ENCODE results near the gene PTPRJ. TPM values are rescaled to one million over a fixed set of nuclear protein-coding genes. Genes with fewer than 3 reads are reported as not detected.

Gene PTPRJ
- total RNA-seq, 1 donor from 2014 or later, result 70.3 TPM

GRCh38 chr11:48095779-48096470 is 115.6 kb downstream of the PTPRJ start:
- no peak for DNase-seq (ENCODE audit: low spot score)
- intact Hi-C loops (cut with micrococcal nuclease), result loop anchor here (2.0 kb wide), 2 partner anchors 13 to 41 kb away; no protein-coding TSS in a partner anchor
- peaks cover 72% of the 10 kb centered on the region for H3K4me1 Mint-ChIP-seq (ENCODE audit: low read depth)
- H3K9me3 Mint-ChIP-seq, result no peaks in the 10 kb centered on the region
- peak overlapping the region; percentile 87 for H3K27ac Mint-ChIP-seq
- no peaks in the 10 kb centered on the region for H3K27me3 Mint-ChIP-seq (ENCODE audit: insufficient read depth)
- peak overlapping the region; percentile 15 for H3K4me3 Mint-ChIP-seq
- H3K36me3 Mint-ChIP-seq (ENCODE audit: low read depth), result peaks cover 24% of the 10 kb centered on the region

- H3K36me3 Mint-ChIP-seq (ENCODE audit: low read depth), result peaks cover 23% of the 10 kb centered on the region
- no peaks in the 10 kb centered on the region for H3K9me3 Mint-ChIP-seq
- peak overlapping the region; percentile 55 for H3K4me3 Mint-ChIP-seq
- intact Hi-C loops (cut with micrococcal nuclease), result loop anchor here (1.0 to 2.0 kb wide), 4 partner anchors 10 to 42 kb away; no protein-coding TSS in a partner anchor
- H3K27me3 Mint-ChIP-seq (ENCODE audit: insufficient read depth), result no peaks in the 10 kb centered on the region
- DNase-seq (ENCODE audit: low spot score), result no peak
- H3K27ac Mint-ChIP-seq, result peak overlapping the region; percentile 87
- peaks cover 70% of the 10 kb centered on the region for H3K4me1 Mint-ChIP-seq (ENCODE audit: low read depth)
These were observed 116.5 kb downstream of the PTPRJ start for GRCh38 chr11:48096588-48097525.

GRCh38 chr11:48098024-48098423 is 117.7 kb downstream of the PTPRJ start:
- no peak for DNase-seq (ENCODE audit: low spot score)
- Mint-ChIP-seq H3K36me3 (ENCODE audit: low read depth) (peaks cover 26% of the 10 kb centered on the region), H3K4me3 (no peak overlapping the region), H3K9me3 (no peaks in the 10 kb centered on the region), H3K27ac (peak overlapping the region; percentile 61), H3K4me1 (ENCODE audit: low read depth) (peaks cover 76% of the 10 kb centered on the region), H3K27me3 (ENCODE audit: insufficient read depth) (no peaks in the 10 kb centered on the region)
- intact Hi-C loops (cut with micrococcal nuclease), result no loop called here

- no peak overlapping the region for H3K4me3 Mint-ChIP-seq
These were observed 119.6 kb downstream of the PTPRJ start for GRCh38 chr11:48099916-48100446.

GRCh38 chr11:48101044-48101733 is 120.8 kb downstream of the PTPRJ start:
- no peak for DNase-seq (ENCODE audit: low spot score)
- Mint-ChIP-seq H3K27ac (no peak overlapping the region), H3K27me3 (ENCODE audit: insufficient read depth) (no peaks in the 10 kb centered on the region), H3K4me1 (ENCODE audit: low read depth) (peaks cover 74% of the 10 kb centered on the region), H3K36me3 (ENCODE audit: low read depth) (peaks cover 28% of the 10 kb centered on the region), H3K4me3 (no peak overlapping the region), H3K9me3 (no peaks in the 10 kb centered on the region)
- intact Hi-C loops (cut with micrococcal nuclease), result no loop called here

More at GRCh38 chr11:48099916-48100446, 119.6 kb downstream of the PTPRJ start:
- intact Hi-C loops (cut with micrococcal nuclease), result no loop called here
- peaks cover 71% of the 10 kb centered on the region for H3K4me1 Mint-ChIP-seq (ENCODE audit: low read depth)
- no peaks in the 10 kb centered on the region for H3K27me3 Mint-ChIP-seq (ENCODE audit: insufficient read depth)
- peaks cover 28% of the 10 kb centered on the region for H3K36me3 Mint-ChIP-seq (ENCODE audit: low read depth)
- H3K9me3 Mint-ChIP-seq, result no peaks in the 10 kb centered on the region
- DNase-seq (ENCODE audit: low spot score), result no peak
- H3K27ac Mint-ChIP-seq, result peak overlapping the region; percentile 56

GRCh38 chr11:48101958-48102357 is 121.6 kb downstream of the PTPRJ start:
- Mint-ChIP-seq H3K27ac (peak overlapping the region; percentile 72), H3K9me3 (no peaks in the 10 kb centered on the region), H3K4me3 (no peak overlapping the region), H3K36me3 (ENCODE audit: low read depth) (peaks cover 23% of the 10 kb centered on the region), H3K27me3 (ENCODE audit: insufficient read depth) (no peaks in the 10 kb centered on the region), H3K4me1 (ENCODE audit: low read depth) (peaks cover 74% of the 10 kb centered on the region)
- no peak for DNase-seq (ENCODE audit: low spot score)
- intact Hi-C loops (cut with micrococcal nuclease), result no loop called here

GRCh38 chr11:48103621-48104567 is 123.5 kb downstream of the PTPRJ start:
- no peak overlapping the region for H3K4me3 Mint-ChIP-seq
- intact Hi-C loops (cut with micrococcal nuclease), result no loop called here
- H3K9me3 Mint-ChIP-seq, result no peaks in the 10 kb centered on the region
- H3K27me3 Mint-ChIP-seq (ENCODE audit: insufficient read depth), result no peaks in the 10 kb centered on the region
- peak overlapping the region; percentile 95 for H3K27ac Mint-ChIP-seq
- peaks cover 18% of the 10 kb centered on the region for H3K36me3 Mint-ChIP-seq (ENCODE audit: low read depth)
- no peak for DNase-seq (ENCODE audit: low spot score)
- H3K4me1 Mint-ChIP-seq (ENCODE audit: low read depth), result peaks cover 81% of the 10 kb centered on the region

GRCh38 chr11:48104568-48104924 is 124.2 kb downstream of the PTPRJ start:
- DNase-seq (ENCODE audit: low spot score), result no peak
- no peak overlapping the region for H3K4me3 Mint-ChIP-seq
- peaks cover 81% of the 10 kb centered on the region for H3K4me1 Mint-ChIP-seq (ENCODE audit: low read depth)
- H3K36me3 Mint-ChIP-seq (ENCODE audit: low read depth), result peaks cover 15% of the 10 kb centered on the region
- H3K27me3 Mint-ChIP-seq (ENCODE audit: insufficient read depth), result no peaks in the 10 kb centered on the region
- no peak overlapping the region for H3K27ac Mint-ChIP-seq
- intact Hi-C loops (cut with micrococcal nuclease), result no loop called here
- H3K9me3 Mint-ChIP-seq, result no peaks in the 10 kb centered on the region

GRCh38 chr11:48105096-48105990 is 125.0 kb downstream of the PTPRJ start:
- peaks cover 14% of the 10 kb centered on the region for H3K36me3 Mint-ChIP-seq (ENCODE audit: low read depth)
- H3K4me3 Mint-ChIP-seq, result no peak overlapping the region
- no peak for DNase-seq (ENCODE audit: low spot score)
- peaks cover 84% of the 10 kb centered on the region for H3K4me1 Mint-ChIP-seq (ENCODE audit: low read depth)
- H3K9me3 Mint-ChIP-seq, result no peaks in the 10 kb centered on the region
- no peaks in the 10 kb centered on the region for H3K27me3 Mint-ChIP-seq (ENCODE audit: insufficient read depth)
- intact Hi-C loops (cut with micrococcal nuclease), result no loop called here
- no peak overlapping the region for H3K27ac Mint-ChIP-seq

GRCh38 chr11:48106166-48106565 is 125.8 kb downstream of the PTPRJ start:
- H3K4me3 Mint-ChIP-seq, result peak overlapping the region; percentile 35
- peaks cover 83% of the 10 kb centered on the region for H3K4me1 Mint-ChIP-seq (ENCODE audit: low read depth)
- no peak for DNase-seq (ENCODE audit: low spot score)
- intact Hi-C loops (cut with micrococcal nuclease), result loop anchor here (2.0 kb wide), 1 partner anchor 25 kb away; no protein-coding TSS in a partner anchor
- no peaks in the 10 kb centered on the region for H3K9me3 Mint-ChIP-seq
- no peaks in the 10 kb centered on the region for H3K27me3 Mint-ChIP-seq (ENCODE audit: insufficient read depth)
- peak overlapping the region; percentile 81 for H3K27ac Mint-ChIP-seq
- H3K36me3 Mint-ChIP-seq (ENCODE audit: low read depth), result peaks cover 15% of the 10 kb centered on the region

GRCh38 chr11:48107188-48107704 is 126.9 kb downstream of the PTPRJ start:
- H3K4me3 Mint-ChIP-seq, result peak overlapping the region; percentile 53
- peak overlapping the region; percentile 72 for H3K27ac Mint-ChIP-seq
- peaks cover 82% of the 10 kb centered on the region for H3K4me1 Mint-ChIP-seq (ENCODE audit: low read depth)
- H3K27me3 Mint-ChIP-seq (ENCODE audit: insufficient read depth), result no peaks in the 10 kb centered on the region
- peaks cover 23% of the 10 kb centered on the region for H3K36me3 Mint-ChIP-seq (ENCODE audit: low read depth)
- H3K9me3 Mint-ChIP-seq, result no peaks in the 10 kb centered on the region
- intact Hi-C loops (cut with micrococcal nuclease), result loop anchor here (1.0 to 2.0 kb wide), 4 partner anchors 10 to 124 kb away; no protein-coding TSS in a partner anchor
- no peak for DNase-seq (ENCODE audit: low spot score)

Data from activated T-helper 1 cell treated with anti-CD3 and anti-CD28 coated beads, Interleukin-12 subunit alpha, Interleukin-12 subunit beta, Interleukin-2, Interleukin-4 antibody, amounts not matched to agents 30 ng/mL and 10 ng/mL and 1 ng/mL, durations not matched to agents 14 hours and 24 hours and 36 hours (primary cell).